Femur (tissue), 1 donor: ENCODE results near the gene PLA2G4C.
"Not testable (repeated sequence)": the region's sequence is repeated elsewhere in the genome, so short reads cannot be mapped to it uniquely, and the experiment has no call there.

ENCODE experiments used
- DNase-seq: peaks from one replicate; pipeline ENCODE4 v3.0.0-alpha.2; 2017

PLA2G4C gene

GRCh38 chr19:48108997-48109782 is 1.4 kb downstream of the PLA2G4C start:
- no peak for DNase-seq

- no peak for DNase-seq
Measured at GRCh38 chr19:48103922-48104321, 6.7 kb downstream of the PLA2G4C start.

- no peak for DNase-seq
Measured at GRCh38 chr19:48102870-48103751, 7.5 kb downstream of the PLA2G4C start.

GRCh38 chr19:48095612-48096175 is 14.9 kb downstream of the PLA2G4C start:
- no peak for DNase-seq

GRCh38 chr19:48094855-48095203 is 15.8 kb downstream of the PLA2G4C start:
- DNase-seq, result no peak

- DNase-seq, result no peak
Measured at GRCh38 chr19:48094129-48094854, 16.3 kb downstream of the PLA2G4C start.

GRCh38 chr19:48091111-48091718 is 19.4 kb downstream of the PLA2G4C start:
- not testable (repeated sequence) for DNase-seq

- no peak for DNase-seq
Measured at GRCh38 chr19:48090281-48090802, 20.3 kb downstream of the PLA2G4C start.

GRCh38 chr19:48088991-48089390 is 21.6 kb downstream of the PLA2G4C start:
- DNase-seq, result not testable (repeated sequence)

GRCh38 chr19:48085904-48086864 is 24.4 kb downstream of the PLA2G4C start:
- no peak for DNase-seq

GRCh38 chr19:48085076-48085475 is 25.5 kb downstream of the PLA2G4C start:
- DNase-seq, result no peak

- DNase-seq, result no peak
Measured at GRCh38 chr19:48081106-48081505, 29.5 kb downstream of the PLA2G4C start.

- DNase-seq, result not testable (repeated sequence)
Measured at GRCh38 chr19:48070177-48070769, 40.3 kb downstream of the PLA2G4C start.

GRCh38 chr19:48069435-48069834 is 41.2 kb downstream of the PLA2G4C start:
- no peak for DNase-seq

- no peak for DNase-seq
Measured at GRCh38 chr19:48064509-48064908, 46.1 kb downstream of the PLA2G4C start.

GRCh38 chr19:48061401-48062344 is 48.9 kb downstream of the PLA2G4C start:
- no peak for DNase-seq

- DNase-seq, result no peak
Measured at GRCh38 chr19:48060381-48060780, 50.2 kb downstream of the PLA2G4C start.

- DNase-seq, result no peak
Measured at GRCh38 chr19:48059331-48059730, 51.3 kb downstream of the PLA2G4C start.

- DNase-seq, result no peak
Measured at GRCh38 chr19:48053856-48054255, 56.8 kb downstream of the PLA2G4C start.
